GM12865 (cell line): ENCODE measurements around the gene NOM1.

Experiments used
- DNase-seq: peaks from one replicate; pipeline ENCODE4 v3.0.0; 2010; ENCODE audit warnings: low read depth
- H3K4me3 ChIP-seq: 2 replicates; pipeline ENCODE4 v1.5.1; 2011; ENCODE audit warnings: mild to moderate bottlenecking, low read depth, low read length, control low read depth
- CTCF ChIP-seq: IDR thresholded peaks from 2 replicates; pipeline ENCODE4 v1.5.1; 2011; ENCODE audit warnings: low read length, control low read depth, low read depth, inconsistent platforms; ENCODE audit not compliant: insufficient read depth; ENCODE audit errors: missing control alignments

NOM1 gene

DNA sequence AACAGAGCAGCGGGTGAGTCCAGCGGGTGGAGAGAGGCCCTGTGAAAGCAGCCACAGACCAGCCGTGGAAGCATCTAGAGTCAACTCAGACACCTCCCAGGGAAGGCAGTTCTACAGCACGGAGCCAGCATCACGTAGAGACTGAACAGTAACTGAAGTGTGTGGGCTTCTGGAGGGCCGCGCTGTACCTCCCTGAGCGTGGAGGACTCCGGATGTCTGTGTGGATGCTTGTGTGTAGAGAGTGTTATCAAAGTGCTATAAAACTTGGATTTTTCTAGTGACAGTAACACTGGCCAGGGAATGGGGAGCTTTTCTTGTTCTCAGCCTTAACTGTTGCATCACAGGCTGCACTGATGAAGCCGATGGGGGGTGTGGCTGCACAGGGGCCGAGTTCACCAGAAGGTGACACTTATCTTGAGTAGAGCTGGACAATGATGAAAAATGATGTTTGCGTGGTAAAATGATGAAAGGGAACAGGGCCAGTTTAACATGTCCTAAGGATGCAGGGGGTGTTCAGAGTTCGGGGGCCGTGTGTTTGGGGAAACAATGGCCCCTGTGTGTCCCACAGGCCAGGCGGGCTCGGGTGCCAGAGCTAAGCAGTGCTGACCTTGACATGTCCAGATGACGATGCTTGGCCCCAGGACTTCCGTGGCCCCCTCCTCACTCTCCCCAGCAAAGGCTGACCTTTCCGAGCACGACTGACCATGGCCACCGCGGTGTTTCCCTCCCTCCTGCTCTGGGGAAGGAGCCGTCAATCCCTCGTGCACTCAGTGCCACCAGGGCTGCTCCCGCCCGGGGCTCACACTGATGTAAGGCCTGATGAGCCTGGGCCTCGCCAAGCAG, 39.1 kb downstream of the NOM1 start:
- TF ChIP-seq CTCF: no peak
- H3K4me3 ChIP-seq: no peak overlapping the region
- no peak for DNase-seq

DNA sequence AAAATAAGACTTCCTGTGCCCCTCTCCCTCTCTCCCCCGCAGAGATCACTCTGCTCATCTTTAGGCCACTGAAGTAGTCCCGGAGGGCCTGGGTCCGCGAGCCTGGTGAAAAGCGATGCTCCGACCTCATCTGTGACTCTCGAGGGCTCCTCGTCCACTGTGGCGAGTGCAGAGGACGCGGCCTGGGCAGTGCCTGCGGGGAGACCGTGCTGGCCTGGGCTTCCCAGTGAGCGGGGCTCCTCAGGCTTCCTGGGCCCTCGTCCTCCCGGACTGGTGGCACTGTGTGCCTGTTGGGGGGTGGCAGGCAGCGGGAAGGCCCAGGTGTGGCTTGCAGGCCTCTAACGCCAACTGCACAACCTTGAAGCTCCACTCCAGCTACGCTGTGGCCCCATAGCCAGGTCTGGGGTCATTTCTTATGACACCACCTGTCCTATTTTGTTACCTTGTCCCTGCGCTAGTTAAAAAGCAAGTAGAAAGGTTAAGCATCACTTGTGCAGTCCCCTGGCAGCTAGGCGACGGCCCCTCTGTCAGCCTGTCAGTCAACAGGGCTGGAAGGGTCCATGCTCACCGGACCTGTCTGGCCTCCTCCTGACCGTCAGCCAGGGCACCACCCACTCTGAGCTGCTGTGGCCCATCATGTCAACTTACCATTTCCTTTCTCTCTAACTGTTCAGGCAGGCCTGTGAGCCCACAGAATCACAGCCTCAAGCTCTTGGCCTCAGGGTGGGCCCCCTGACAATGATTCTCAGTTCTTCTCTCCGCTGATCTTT, 40.4 kb downstream of the NOM1 start:
- TF ChIP-seq CTCF: no peak
- no peak for DNase-seq
- H3K4me3 ChIP-seq: no peak overlapping the region

DNA sequence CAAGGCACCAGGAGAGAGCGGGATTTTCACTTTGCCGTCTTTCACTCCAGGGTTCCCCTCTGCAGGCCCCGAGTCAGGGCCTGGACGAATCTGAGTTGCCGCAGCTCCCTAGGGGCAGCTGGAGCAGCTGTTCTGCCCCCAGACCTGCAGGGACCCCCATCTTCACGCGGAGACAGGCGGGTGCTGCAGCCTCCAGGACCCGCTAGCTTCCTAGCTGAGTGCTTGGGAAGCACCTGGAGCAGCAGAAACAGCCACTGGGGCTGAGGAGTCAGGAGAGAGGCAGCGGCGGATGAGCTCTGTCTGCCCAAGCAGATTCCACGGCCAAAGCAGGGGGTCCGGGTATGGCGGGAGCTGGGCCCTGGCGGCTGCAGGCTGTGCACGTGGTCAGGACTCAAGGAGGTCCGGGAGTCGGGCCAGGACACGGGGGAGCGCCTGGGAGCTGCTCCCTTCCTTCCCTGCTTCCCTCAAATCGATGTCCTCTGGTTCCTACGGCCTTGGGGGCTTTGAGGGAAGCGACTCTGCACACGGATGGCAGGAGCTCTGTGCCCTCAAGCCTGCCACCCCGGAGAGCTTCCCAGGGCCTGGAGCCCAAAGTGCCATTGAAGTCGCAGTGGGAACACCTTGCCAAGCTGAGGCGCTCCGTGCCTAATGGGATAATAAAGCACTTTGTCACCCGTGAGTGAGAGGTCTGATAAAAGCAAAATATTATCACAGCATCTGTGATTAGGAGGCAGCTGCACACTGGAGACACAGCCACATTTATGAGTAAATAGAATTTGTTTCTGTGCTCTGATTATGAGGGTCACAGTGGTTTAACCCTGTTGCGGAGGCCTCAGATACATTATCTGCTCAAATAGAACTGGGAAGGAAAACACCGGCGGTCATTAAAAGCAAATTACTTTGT, 43.8 kb downstream of the NOM1 start:
- no peak for TF ChIP-seq CTCF
- no peak for DNase-seq
- H3K4me3 ChIP-seq: no peak overlapping the region

DNA sequence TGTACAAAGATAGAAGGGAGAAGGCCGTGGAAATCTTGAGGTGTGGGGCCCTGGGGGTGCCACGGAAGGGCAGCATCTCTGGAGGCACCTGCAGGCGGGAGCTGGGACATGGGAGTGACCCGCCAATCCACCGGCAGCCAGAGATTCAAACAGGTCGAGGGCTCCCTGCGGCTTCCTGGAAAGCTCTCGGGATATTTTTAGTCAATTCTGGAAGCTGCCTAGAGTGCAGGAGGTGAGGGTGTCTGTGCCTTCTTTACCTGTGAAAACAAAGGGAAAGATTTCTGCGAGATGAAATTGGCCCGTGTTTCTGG, 44.4 kb downstream of the NOM1 start:
- TF ChIP-seq CTCF: no peak
- no peak for DNase-seq
- no peak overlapping the region for H3K4me3 ChIP-seq

- no peak overlapping the region for H3K4me3 ChIP-seq
- no peak for TF ChIP-seq CTCF
- DNase-seq: no peak
Observed at GRCh38 chr7:156994417-156994816, 44.9 kb downstream of the NOM1 start.

GRCh38 chr7:156998988-156999957, 49.8 kb downstream of the NOM1 start:
- H3K4me3 ChIP-seq: no peak overlapping the region; the same call in 1 of the 2 replicates
- no peak for DNase-seq
- no peak for TF ChIP-seq CTCF
